Endothelial cell of umbilical vein (primary cell): ENCODE results near the gene IER5. TPM values are rescaled to one million over a fixed set of nuclear protein-coding genes. Genes with fewer than 3 reads are reported as not detected.

Experiments used
- BruUV-seq: library from RNA; stranded (reverse); fragments of 400-500 nt; replicated peaks from 2 replicates; lab custom pipeline; 2021; lab: Mats Ljungman, UMichigan
- CTCF ChIA-PET: fragments of 300-600, 350-600 bp; sonication (Branson Sonifier 250); formaldehyde crosslinking; loops from one replicate; lab custom pipeline; 2021; ENCODE audit warnings: antibody characterized with exemption, inconsistent platforms; lab: Charles Lee
- POLR2A ChIA-PET: fragments of 300-600, 350-600 bp; sonication (Branson Sonifier 250); formaldehyde crosslinking; loops from one replicate; lab custom pipeline; 2021; ENCODE audit warnings: antibody characterized with exemption, inconsistent platforms; lab: Charles Lee
- DNase-seq: peaks from one replicate; pipeline ENCODE4 v3.0.0-alpha.2; 2011; ENCODE audit warnings: low read depth, low spot score
- FAIRE-seq: peaks from 2 replicates; lab custom pipeline; 2011; peaks lifted over from hg19 to GRCh38; lab: Jason Lieb, UNC
- H2AFZ ChIP-seq: 2 replicates; pipeline ENCODE4 v1.6.0; 2012; ENCODE audit warnings: low read depth, low read length, control low read depth, inconsistent platforms
- H3K27ac ChIP-seq: 2 replicates; pipeline ENCODE4 v1.5.1; 2011; ENCODE audit warnings: low read depth, mild to moderate bottlenecking, control low read depth, low read length, moderate library complexity; ENCODE audit not compliant: insufficient read depth
- H3K27me3 ChIP-seq, 2 experiments: 2 replicates each; pipeline versions ENCODE4 v1.6.0 to v1.6.1; 2011; ENCODE audit warnings: low read length in 2 of 2, mixed read lengths in 1 of 2; ENCODE audit not compliant: control insufficient read depth in 2 of 2, insufficient read depth in 2 of 2
- H3K36me3 ChIP-seq, 2 experiments: 2 replicates in 1 of 2; 3 replicates in 1 of 2; pipeline ENCODE4 v1.5.1; 2011; ENCODE audit warnings: low read length in 2 of 2, mild to moderate bottlenecking in 1 of 2, moderate library complexity in 1 of 2; ENCODE audit not compliant: control insufficient read depth in 2 of 2, insufficient read depth in 2 of 2; ENCODE audit errors: extremely low read depth in 1 of 2
- H3K4me1 ChIP-seq: 3 replicates; pipeline ENCODE4 v1.5.1; 2011; ENCODE audit warnings: mild to moderate bottlenecking, low read length; ENCODE audit not compliant: control insufficient read depth, insufficient read depth; ENCODE audit errors: extremely low read depth
- H3K4me2 ChIP-seq: 2 replicates; pipeline ENCODE4 v1.6.1; 2011; ENCODE audit warnings: low read length, control low read depth, mixed read lengths; ENCODE audit not compliant: insufficient read depth
- H3K4me3 ChIP-seq, 3 experiments: fragments of 200-600 bp in 1 of 3; sonication (generic), shearing (Covaris generic) in 1 of 3; replicated peaks in 1 of 3; 2 replicates each; pipeline ENCODE4 v1.5.1; 2011 to 2016; ENCODE audit warnings: control low read depth in 3 of 3, low read length in 3 of 3, mild to moderate bottlenecking in 2 of 3, inconsistent platforms in 1 of 3, low read depth in 1 of 3, moderate library complexity in 1 of 3; ENCODE audit not compliant: insufficient read depth in 1 of 3
- H3K79me2 ChIP-seq: 2 replicates; pipeline ENCODE4 v1.6.0; 2012; ENCODE audit warnings: low read length, inconsistent platforms; ENCODE audit not compliant: control insufficient read depth, insufficient read depth
- H3K9ac ChIP-seq: replicated peaks from 2 replicates; pipeline ENCODE3; 2011; ENCODE audit warnings: low read length, control low read depth; ENCODE audit not compliant: insufficient read depth; ENCODE audit errors: extremely low read depth
- H3K9me1 ChIP-seq: replicated peaks from 3 replicates; pipeline ENCODE4 v1.6.0; 2011; ENCODE audit warnings: mild to moderate bottlenecking, low read length; ENCODE audit not compliant: control insufficient read depth, insufficient read depth; ENCODE audit errors: extremely low read depth
- H3K9me3 ChIP-seq: replicated peaks from 2 replicates; pipeline ENCODE4 v1.5.1; 2012; ENCODE audit warnings: low read length, inconsistent platforms; ENCODE audit not compliant: control insufficient read depth, insufficient read depth
- H4K20me1 ChIP-seq: replicated peaks from 2 replicates; pipeline ENCODE3; 2011; ENCODE audit warnings: mild to moderate bottlenecking, low read length; ENCODE audit not compliant: control insufficient read depth, insufficient read depth; ENCODE audit errors: extremely low read depth
- JUN ChIP-seq: IDR thresholded peaks from 2 replicates; pipeline ENCODE4 v1.6.1; 2011; ENCODE audit warnings: borderline replicate concordance, low read depth; ENCODE audit not compliant: insufficient read length, insufficient read depth
- MYC ChIP-seq: IDR thresholded peaks from one replicate; pipeline ENCODE4 v1.6.1; 2011; ENCODE audit warnings: mild to moderate bottlenecking, low read depth, low read length
- POLR2A ChIP-seq: IDR thresholded peaks from 2 replicates; pipeline ENCODE4 v1.6.1; 2012; ENCODE audit warnings: low read depth, mild to moderate bottlenecking, control low read depth, low read length
- POLR2AphosphoS5 ChIP-seq: IDR thresholded peaks from 2 replicates; pipeline ENCODE4 v1.6.1; 2012; ENCODE audit warnings: low read depth, mild to moderate bottlenecking, control low read depth, low read length, moderate library complexity; ENCODE audit not compliant: insufficient read depth
- dilution Hi-C: fragments of 300-500 bp; cut with MboI; formaldehyde crosslinking; loops from one replicate; pipeline ENCODE4 v1.15.0; 2019; ENCODE audit warnings: low sequenced_read_pairs; ENCODE audit not compliant: extremely low pct_ligation_motif_present
- intact Hi-C: fragments of 100-400 bp; cut with micrococcal nuclease; formaldehyde crosslinking; loops from one replicate; pipeline ENCODE4 v1.10.0; 2022
- polyA plus RNA-seq, 4 experiments: library from polyadenylated mRNA; depleted of rRNA in 3 of 4; stranded (reverse) in 3 of 4; unstranded in 1 of 4; fragments of >200 nt; gene quantifications; 2 replicates each; pipeline versions ENCODE4 v1.2.1 to v1.2.3, GENCODE V29; 2011 to 2012; ENCODE audit warnings: missing spikeins in 1 of 4
- total RNA-seq: library from RNA; stranded (reverse); gene quantifications from 2 replicates; pipeline ENCODE4 v1.2.3, GENCODE V29; 2021

The IER5 gene
- total and polyA plus RNA-seq, 2 donors (not counting 3 experiments of a cell fraction or from before 2014, with no cell fraction given): 6.6 to 14.4 TPM

- FAIRE-seq: no peak
- Histone ChIP-seq H3K79me2 (peaks cover 44% of the 10 kb centered on the region), H2AFZ (no peak overlapping the region), H3K27me3 (no peaks in the 10 kb centered on the region), H3K9me1 (no peaks in the 10 kb centered on the region), H3K9me3 (no peaks in the 10 kb centered on the region), H3K4me3 (no peak overlapping the region), H4K20me1 (peaks cover 3% of the 10 kb centered on the region), H3K36me3 (peaks cover 0 to 7% of the 10 kb centered on the region in 2 experiments), H3K9ac (no peak overlapping the region), H3K27ac (no peak overlapping the region), H3K4me2 (peak overlapping the region; percentile 6), H3K4me1 (peaks cover 21% of the 10 kb centered on the region)
- ChIA-PET POLR2A (interaction anchor here (1.0 to 5.0 kb wide), 3 partner anchors 12 to 47 kb away, joined by 3 to 114 read pairs (median 4); no protein-coding TSS in a partner anchor), CTCF (interaction anchor here (0.8 to 10.6 kb wide), 7 partner anchors 9 to 211 kb away, joined by 3 to 319 read pairs (median 9); no protein-coding TSS in a partner anchor)
- dilution Hi-C loops (no loop called here), intact Hi-C loops (no loop called here)
- DNase-seq: no peak
- BruUV-seq: no TSS peak
- TF ChIP-seq POLR2AphosphoS5 (no peak), JUN (no peak)
Observed at GRCh38 chr1:181092883-181093458, 4.5 kb downstream of the IER5 start.

GRCh38 chr1:181094416-181095212 is 6.1 kb downstream of the IER5 start:
- no peak for DNase-seq

More at GRCh38 chr1:181094416-181095212, 6.1 kb downstream of the IER5 start:
- H3K36me3 ChIP-seq: peaks cover 0 to 7% of the 10 kb centered on the region in 2 experiments
- no peak overlapping the region for H2AFZ ChIP-seq
- intact Hi-C loops (no loop called here), dilution Hi-C loops (no loop called here)
- ChIA-PET CTCF (interaction anchor here (0.9 to 6.4 kb wide), 4 partner anchors 10 to 47 kb away, joined by 3 to 37 read pairs (median 4); no protein-coding TSS in a partner anchor), POLR2A (no interaction called here)
- H3K9ac ChIP-seq: no peak overlapping the region
- no peak for FAIRE-seq
- peaks cover 3% of the 10 kb centered on the region for H4K20me1 ChIP-seq
- no peaks in the 10 kb centered on the region for H3K9me1 ChIP-seq
- no peak overlapping the region for H3K4me3 ChIP-seq
- no peak overlapping the region for H3K27ac ChIP-seq
- H3K79me2 ChIP-seq: peaks cover 34% of the 10 kb centered on the region
- H3K4me1 ChIP-seq: peaks cover 24% of the 10 kb centered on the region
- no peak overlapping the region for H3K4me2 ChIP-seq
- BruUV-seq: no TSS peak
- H3K9me3 ChIP-seq: no peaks in the 10 kb centered on the region
- no peaks in the 10 kb centered on the region for H3K27me3 ChIP-seq
- TF ChIP-seq POLR2AphosphoS5 (no peak), POLR2A (peak; percentile 25), MYC (no peak)
